HG03565 (cell line): ENCODE results near the gene AIPL1.
"Not testable (repeated sequence)": the region's sequence is repeated elsewhere in the genome, so short reads cannot be mapped to it uniquely, and the experiment has no call there.

Source experiments
- ATAC-seq: cut with Tn5 transposase; IDR thresholded peaks from one replicate; pipeline ENCODE4 v1.9.1; 2021; ENCODE audit warnings: mild to moderate bottlenecking, moderate library complexity; ENCODE audit not compliant: unreplicated experiment

Gene AIPL1, protein sequence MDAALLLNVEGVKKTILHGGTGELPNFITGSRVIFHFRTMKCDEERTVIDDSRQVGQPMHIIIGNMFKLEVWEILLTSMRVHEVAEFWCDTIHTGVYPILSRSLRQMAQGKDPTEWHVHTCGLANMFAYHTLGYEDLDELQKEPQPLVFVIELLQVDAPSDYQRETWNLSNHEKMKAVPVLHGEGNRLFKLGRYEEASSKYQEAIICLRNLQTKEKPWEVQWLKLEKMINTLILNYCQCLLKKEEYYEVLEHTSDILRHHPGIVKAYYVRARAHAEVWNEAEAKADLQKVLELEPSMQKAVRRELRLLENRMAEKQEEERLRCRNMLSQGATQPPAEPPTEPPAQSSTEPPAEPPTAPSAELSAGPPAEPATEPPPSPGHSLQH

DNA sequence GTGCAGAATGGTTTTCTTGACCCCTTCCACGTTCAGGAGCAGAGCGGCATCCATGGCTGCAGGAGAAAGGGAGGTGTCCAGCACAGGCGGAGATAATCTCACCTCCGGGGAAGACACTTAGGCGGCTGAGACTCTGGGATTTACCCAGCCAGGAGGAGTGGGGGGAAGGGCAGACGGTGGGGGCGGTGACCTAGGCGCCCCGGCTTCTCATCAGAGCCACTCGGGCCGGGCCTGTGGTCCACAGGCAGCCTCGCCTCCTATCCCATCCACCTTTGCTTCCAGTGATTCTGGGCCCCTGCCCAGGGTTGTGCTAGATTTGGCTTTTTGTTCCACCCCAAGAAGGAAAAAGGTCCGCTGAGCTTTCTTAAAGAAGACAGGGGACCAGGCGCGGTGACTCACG lies at the start of gene AIPL1:
AIPL1 (minus strand) TSS at position 71 of the 400 bp plus-strand sequence; CDS start at position 54, 17 bp downstream.
- no peak for ATAC-seq

DNA sequence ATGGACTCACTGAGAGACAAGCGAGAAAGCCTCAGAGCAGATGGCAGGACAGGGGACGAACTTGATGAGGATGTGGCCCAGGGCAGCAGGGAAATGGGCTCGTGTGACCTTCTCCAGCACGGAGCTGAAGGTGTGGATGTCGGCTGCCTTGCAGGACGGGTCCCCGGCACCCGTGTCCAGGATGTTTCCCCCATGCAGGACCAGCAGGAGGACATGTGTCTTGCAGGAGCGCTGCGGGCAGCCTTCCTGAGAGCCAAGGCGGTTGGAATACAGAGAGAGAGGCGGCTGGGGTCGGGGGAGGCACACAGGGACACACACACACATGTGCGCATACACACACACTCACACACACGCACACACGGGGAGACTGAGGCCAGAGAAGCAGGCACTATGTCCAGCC lies 48.6 kb upstream of the AIPL1 start:
- no peak for ATAC-seq

DNA sequence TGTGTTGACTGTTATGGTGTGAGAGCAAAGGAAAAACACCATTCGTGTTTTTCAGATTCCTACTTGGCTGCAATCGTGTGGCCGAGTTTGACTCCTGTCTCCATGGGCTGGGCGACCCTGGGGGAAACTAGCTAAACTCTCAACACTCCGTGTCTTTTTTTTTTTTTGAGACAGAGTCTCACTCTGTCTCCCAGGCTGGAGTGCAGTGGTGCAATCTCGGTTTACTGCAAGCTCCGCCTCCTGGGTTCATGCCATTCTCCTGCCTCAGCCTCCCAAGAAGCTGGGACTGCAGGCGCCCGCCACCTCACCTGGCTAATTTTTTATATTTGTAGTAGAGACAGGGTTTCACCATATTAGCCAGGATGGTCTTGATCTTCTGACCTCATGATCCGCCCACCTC lies 47.9 kb upstream of the AIPL1 start:
- ATAC-seq: not testable (repeated sequence)

DNA sequence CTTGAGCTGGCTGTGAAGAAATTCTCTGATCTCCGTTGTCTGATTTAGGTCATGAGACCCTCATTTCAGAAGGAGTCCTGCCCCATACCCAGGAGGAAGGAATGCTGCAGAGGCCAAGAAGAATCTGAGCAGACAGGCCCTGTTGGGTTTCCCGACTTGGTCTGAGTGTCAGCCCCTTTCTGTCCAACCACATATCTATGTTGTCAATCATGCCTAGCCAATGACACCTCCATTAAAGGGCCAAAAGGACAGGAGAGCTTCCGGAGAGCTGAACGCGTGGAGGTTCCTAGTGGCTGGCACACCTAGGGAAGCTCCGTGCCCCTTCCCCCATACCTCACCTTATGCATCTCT lies 47.2 kb upstream of the AIPL1 start:
- ATAC-seq: no peak

DNA sequence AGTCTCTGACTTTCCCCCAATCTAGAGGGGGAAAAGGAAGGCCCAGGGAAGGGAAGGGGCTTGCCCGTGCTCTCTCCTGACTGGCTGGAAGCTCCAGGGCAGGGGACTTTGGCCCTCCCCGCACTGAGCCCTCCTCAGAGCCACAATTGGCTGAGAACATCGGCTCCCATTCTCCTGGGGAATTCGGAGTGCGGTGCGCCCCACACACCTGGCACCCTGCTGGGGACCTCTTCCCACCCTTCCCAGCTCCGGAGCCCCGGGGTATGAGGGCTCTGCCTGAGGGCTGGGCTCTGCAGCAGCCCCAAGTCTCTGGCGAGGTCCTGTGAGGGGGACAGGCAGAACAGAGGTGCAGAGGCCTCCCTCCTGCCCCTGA lies 45.4 kb upstream of the AIPL1 start:
- no peak for ATAC-seq

DNA sequence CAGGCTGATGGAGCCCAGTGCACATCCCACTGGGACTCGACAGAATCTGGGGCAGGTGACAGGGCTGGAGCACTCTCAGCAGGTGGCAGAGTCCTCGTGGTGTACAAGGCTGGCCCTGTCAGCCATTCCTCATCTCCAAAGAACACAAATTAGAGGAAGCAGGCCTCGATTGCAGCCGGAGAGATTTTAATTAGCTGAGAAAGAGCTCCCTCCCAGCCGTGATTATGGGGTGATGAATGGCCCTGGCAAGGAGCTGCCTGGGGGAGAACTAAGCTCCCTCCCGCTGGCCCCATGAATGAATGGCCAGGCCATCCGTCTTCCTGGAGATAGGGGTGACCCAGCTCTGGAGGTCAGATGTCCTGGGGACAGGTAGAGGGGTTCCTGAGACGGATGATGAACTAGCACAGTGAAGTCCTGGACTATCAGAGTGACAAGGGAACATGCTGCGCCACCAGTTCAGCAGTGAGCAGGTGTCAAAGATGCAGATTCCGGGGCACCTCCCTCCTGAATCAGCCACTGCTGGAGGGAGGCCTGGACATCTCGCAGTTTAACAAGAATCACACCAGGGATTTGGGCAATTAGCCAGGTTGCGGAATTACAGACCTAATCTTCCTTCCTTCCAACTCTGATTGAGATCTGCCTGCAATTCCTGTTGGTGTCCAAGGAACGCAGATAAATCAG lies 44.8 kb upstream of the AIPL1 start:
- no peak for ATAC-seq

DNA sequence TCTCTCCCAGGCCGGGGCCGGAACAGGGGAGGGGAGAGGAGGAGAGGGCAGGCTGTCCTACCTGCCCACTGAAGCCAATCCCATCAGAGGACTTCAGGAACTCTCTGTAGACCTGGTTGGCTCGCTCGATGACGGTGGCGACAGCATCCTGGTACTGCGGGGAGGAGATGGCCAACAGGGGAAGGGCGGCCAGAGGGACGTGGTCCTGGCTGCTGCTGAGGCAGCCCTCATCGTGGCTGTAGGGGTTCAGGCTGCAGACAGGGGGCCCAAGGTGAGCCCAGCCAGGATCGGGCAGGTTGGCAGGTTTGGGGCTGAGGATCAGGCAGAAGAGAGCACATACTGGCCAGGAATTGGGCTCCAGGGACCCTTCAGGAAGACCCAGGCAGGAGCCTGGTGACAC lies 43.6 kb upstream of the AIPL1 start:
- no peak for ATAC-seq

DNA sequence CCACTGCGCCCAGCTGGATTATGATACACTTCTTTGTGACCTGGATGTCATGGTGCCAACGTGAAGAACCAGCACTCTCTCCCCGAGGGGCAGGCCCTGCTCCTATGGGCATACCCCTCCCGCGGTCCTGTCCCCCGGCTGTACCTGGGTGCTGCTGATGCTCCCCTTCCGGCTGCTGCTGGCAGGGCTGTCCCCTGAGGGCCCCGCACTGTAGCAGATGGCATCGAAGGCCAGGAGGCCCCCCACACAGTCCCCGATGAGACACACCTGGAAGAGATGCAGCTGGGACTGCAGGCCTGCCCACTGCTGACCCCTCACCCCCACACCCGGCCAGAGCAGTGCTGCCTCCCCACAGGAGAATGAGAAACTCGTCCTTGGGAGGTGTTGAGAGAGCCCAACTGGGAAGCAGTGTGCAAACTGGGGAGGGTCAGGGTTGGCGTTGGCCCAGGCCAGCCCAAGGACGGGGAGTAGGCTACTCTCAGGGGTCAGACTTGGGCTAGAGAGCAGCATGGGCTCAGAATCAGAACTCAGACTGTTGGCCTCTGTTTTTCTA lies 43.0 kb upstream of the AIPL1 start:
- ATAC-seq: no peak

DNA sequence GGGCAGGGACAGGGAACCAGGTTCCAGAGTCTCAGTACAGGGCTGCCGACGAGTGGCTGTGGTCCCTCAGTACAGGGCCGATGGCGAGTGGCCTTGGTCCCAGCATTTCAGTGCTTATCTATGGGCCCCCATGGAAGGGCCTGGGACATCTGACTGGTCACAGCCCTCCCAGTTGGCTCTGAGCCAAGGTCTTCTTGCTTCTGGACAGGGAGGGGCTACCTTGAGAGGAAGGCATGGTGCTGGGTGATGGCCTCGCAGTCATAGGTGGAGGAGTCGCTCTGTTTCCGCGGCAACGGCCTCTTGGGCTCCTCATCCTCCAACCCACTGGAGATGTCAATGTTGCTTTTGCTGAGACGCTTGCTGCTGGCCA lies 41.9 kb upstream of the AIPL1 start:
- ATAC-seq: no peak

DNA sequence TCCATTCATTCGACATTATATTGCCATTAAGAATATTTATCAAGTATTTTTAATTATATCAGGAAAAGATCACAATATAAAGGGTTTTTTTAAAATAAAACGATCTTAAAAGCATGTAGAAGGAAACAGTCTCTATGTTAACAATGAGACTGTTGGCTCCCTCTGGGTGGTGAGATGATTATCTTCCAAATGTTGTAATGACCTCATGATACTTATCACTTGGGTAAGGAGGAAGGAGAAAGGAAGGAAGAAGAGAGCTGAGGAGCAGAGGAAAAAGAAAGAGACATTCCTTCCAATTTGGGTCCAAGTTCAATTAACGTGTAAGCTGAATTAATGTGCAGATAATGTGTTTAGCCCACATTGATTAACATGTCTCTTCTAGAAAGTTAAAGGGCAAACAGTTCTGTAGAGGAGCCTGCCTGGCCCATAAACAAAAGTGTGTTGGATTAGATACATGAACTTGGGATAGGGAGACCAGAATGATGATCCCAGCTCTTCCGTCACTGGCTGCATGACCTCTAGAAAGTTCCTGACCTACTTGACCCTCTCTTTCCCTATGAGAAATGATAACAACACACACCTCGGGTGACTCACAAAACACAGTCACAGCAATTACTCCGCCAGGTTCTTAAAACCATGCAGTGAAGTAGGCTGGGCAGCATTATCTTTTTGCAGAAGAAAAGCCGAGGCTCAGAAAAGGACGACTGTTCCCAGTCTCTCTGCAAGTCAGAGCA lies 41.3 kb upstream of the AIPL1 start:
- no peak for ATAC-seq

DNA sequence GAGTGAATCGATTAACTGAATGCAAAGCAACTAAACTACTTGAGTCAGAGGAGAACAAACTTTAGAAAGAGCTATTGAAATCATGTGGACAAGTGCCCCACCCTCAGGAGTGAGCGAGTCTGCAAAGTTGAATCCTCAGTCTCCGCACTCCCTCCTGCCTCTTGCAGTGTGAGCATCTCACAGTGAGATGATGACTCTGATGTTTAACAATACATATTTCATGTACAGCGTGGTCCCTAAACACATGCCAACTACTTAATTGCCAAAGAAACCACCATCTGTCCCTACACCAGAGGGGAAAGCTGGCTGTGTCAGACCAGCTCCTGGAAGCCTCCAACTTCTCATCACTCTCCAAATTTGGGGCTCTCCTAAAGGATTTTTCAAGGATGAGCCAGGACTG lies 40.5 kb upstream of the AIPL1 start:
- ATAC-seq: no peak

DNA sequence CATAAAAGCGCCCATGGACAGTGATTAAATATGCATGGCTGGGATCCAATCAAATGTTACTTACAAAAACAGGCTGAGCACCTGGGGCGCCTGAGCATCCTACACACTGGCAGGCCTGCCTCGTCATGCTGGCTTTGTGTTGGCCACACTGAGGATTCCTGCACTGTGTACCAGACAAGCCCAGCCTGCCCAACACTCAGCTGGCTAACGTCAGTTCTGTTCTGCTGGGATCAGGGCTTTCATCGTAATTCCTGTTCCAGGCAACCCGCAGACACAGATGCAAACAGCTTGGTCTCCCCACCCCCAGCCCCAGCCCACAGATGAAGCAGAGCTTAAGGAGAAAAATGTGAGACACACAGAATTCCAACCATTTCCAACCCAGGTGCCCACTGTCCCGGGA lies 40.0 kb upstream of the AIPL1 start:
- no peak for ATAC-seq

DNA sequence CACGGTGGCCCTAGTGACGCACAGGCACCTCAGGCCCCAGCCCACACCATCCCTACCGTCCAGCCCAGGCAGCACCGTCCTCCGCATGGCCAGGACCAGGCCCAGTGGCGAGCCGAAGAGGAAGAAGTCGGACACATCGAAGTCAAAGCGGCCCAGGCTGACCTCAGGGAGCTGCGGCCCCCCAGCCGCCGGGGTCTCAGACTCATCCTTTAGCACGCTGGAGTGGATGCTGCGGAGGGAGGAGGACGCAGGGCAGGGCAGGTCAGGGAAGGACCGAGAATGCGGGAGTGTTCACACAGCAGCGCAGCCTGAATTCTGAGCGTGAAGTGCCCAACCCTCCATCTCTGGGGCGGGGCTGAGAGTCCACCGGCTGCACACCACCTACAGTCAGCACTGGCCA lies 39.5 kb upstream of the AIPL1 start:
- no peak for ATAC-seq

DNA sequence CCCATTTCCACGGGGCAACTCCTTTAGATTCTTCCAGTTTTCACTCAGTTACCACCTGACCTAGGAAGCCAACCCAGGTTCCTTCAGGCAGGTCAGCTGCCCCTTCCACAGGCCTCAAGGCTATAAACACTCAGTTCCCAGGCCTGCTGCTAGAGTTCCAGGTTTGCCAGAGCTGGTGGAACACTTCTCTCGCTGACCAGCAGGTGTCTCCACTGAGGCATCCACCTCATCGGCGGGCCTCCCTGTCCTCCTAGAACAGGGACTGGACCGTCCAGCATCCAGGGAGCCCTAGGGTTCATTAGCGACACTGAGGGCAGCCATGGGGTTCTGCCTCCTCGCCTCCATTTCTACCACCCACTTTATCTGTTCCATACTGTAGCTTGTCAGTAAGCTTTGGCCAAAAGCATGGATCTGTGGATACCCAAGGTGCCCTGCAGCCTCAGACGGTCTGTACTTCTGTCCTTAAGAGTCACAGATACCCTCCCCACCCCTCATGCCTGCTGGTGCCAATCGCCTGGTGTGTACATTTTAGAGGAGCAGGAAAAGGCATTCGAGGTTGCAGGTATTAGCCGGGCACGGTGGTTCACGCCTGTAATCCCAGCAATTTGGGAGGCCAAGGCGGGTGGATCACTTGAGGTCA lies 38.3 kb upstream of the AIPL1 start:
- ATAC-seq: no peak

DNA sequence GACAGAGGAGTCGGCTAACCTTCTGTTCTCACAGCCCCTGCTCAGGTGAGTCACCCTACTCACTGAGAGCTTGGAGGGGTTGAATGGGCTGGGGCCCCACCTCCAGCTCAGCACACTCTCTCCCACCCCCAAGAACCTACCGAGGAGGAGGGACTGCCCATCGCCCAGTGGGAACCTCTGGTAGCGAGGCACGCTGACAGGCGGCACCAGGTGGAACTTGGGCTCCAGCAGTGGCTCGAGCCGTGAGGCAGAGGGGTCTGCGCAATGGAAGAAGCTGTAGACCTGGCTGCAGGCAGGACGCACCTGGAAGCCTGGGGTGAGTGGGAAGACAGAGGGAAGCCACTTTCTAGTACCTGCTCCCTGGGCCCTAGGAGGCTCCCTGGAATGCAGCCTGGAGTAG lies 37.6 kb upstream of the AIPL1 start:
- no peak for ATAC-seq

DNA sequence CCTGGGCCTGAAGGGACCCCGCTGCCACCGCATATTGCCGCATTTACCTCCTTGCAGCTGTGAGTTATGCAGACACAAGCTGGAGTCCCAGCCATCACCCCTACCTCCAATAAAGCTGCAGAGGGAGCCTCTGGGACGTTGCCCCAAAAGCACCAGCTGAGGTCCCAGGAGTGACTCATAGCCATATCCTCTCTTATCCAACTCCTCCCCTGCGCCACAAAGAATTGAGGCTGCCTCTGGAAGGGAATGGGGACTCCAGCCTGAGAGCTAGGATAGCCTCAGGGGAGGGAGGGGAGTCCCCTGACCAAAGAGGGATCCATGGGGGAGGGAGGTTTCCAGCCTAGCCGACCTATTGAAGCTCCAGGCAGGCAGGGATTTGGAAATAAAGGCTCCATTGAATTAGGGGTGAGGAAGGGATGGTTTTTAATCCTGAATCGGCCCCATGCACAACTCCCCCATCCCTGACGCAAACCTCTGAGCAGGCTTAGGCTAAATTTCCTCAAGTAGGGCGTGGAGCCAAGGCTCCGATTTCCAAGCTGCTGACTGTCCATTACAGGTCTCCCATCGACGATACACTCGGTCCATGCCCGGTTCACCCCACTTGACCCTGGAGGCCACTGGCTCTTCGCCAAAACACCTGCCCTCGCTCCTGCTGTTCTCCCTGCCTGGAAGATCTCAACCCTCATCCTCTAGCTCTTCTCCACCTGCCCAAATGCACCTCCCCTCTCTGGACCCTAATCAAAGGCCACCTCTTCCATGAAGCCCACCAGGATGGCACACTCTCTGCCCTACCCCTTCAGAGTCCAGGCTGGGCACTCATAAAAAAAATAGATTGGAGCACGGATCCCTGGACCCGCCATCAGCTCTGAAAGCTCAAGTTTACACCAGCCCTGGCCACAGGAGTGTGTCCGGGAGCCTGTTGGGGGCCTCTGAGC lies 36.9 kb upstream of the AIPL1 start:
- no peak for ATAC-seq

DNA sequence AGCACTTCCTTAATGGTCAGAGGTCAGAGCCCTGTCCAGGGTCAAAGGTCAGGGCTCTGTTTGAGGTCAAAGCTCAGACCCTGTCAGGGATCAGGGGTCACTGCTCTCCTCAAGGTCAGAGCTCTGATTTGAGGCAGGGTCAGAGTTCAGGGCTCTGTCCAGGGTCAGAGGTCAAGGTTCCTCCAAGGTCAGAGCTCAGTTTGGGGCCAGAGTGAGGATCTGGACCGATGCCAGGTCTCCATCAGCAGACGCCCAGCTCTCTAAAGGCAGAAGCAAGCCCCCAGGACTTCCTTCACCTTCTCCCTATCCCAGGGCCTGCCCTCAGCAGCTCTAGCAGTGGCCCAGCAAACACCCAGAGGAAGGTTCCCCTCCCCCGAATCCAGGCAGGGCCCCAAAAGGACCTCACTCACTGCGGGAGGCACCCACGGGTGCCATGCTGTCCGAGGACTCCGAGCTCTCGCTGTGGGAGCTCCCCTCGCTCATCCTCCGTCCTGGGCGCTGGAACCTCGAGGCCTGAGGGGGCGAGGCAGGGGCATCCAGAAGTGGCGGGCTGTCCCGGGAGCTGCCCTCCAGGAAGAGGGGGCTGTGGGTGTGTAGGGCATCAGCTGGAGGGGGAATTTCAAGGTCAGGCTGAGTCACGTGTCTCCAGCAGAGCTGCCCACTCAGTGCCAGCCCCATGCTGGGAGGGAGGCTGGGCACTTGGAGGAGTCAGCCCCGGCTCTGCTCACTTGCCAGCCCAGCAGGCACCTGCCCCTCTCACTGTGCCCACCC lies 36.0 kb upstream of the AIPL1 start:
- ATAC-seq: no peak

DNA sequence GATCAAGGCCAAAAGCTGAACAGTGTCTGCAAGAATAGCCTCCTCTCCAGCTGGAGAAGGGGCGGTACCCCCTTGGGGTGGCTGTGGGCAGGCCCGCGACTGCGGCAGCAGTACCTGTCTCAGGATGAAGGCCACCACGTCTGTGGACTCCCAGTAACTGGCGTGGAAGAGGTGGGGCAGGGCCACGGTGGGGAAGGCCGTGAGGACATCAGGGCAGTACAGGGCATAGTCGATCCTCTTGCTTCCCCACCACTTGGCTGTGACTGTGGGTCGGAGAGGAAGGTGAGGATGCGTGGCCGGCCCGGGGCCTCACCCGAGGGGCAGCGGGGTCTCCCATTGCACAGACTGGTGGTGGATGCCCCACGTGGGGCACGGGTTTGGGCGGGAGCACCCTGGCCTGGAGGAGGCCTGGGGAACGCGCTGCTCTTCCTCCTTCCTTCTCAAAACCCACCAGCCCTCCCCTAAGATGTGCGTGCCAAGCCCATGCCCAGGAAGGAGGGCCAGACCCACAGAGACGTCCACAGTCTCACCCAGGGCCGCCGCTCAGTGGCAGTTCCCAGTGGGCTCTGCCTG lies 35.3 kb upstream of the AIPL1 start:
- ATAC-seq: no peak
